ENCODE results near the gene FBLN1.

Gene FBLN1

GRCh38 chr22:45638834-45639746 is 136.4 kb downstream of the FBLN1 start:
- no peak for TF ChIP-seq CTCF (IDR thresholded peaks at IDR 0.05; ENCODE audit: extremely low read depth, insufficient read depth, missing control alignments)
- in situ Hi-C loops (cut with MboI; ENCODE audit: low pct_unique_long_range_greater_than_20kb, low sequenced_read_pairs, unreplicated experiment) = no loop called here
- no peak for DNase-seq (ENCODE audit: low spot score)

GRCh38 chr22:45639747-45640102 is 137.0 kb downstream of the FBLN1 start:
- in situ Hi-C loops (cut with MboI; ENCODE audit: low pct_unique_long_range_greater_than_20kb, low sequenced_read_pairs, unreplicated experiment) = loop anchor here (10.0 kb wide), 1 partner anchor 345 kb away; no protein-coding TSS in a partner anchor
- TF ChIP-seq CTCF (IDR thresholded peaks at IDR 0.05; ENCODE audit: extremely low read depth, insufficient read depth, missing control alignments) = no peak
- DNase-seq (ENCODE audit: low spot score) = no peak

DNA sequence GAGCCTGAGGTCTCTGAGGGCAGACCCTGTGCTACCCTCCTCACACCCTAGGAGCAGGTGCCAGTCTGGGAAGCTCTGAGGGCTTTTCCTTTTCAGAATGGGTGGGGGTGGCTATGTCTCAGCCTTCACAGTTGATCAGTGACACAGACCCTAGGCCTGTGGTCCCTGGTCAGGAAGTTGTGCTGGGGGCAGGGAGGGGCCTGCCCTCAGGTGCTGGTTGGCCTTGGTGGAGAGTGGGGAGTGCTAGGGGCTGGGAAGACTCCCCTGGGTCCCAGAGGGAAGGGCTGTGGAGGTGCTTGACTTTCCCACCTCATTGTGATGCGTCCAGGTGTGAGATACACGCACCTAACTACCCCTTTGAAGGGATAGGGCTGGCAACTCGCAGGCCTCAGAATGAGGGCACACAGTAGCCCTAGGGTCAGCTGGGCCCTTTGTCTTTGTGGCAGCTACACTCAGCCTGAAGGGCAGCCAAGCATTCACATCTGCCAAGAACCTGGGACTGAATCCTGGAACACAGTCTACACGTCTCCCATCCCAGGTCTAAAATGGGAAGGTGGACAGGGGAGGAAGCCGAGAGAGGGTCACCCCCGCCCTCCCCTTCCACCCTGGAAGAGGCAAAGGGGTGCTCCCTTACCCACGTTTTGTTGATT is 137.7 kb downstream of the FBLN1 start:
- no peak for TF ChIP-seq CTCF (IDR thresholded peaks at IDR 0.05; ENCODE audit: extremely low read depth, insufficient read depth, missing control alignments)
- in situ Hi-C loops (cut with MboI; ENCODE audit: low pct_unique_long_range_greater_than_20kb, low sequenced_read_pairs, unreplicated experiment) = loop anchor here (10.0 kb wide), 1 partner anchor 344 kb away; no protein-coding TSS in a partner anchor
- no peak for DNase-seq (ENCODE audit: low spot score)

DNA sequence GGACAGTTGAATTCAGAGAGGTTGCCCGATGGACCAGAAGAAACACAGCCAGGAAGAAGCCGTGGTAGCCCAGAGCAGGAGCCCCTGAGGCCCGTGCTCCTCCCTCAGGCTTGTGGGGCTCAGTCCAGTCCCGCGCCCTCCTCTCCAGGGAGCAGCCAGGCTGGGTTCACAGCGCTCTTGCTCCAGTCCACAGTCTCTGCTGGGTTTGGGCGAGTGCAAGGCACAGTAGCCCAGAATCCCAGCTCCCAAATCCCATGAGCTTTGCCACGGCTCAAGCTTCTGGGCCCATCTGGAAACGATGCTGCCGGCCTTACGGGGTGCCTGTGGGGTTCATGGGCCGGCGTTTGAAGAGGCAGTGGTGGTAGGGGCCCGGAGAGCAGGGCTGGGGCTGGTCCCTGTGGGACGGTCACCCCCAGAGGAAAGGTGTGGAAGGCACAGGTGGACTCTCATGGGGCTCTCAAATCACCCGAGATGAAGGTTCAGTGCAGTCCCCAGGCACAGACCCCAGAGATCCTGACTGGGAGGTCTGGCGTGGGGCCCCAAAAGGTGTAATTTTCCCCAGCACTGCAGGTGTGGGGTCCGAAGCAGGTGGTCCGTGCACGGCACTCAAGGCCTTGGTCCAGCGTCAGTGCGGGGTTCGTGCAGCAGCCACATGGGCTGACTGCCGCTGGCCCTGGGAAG is 138.4 kb downstream of the FBLN1 start:
- DNase-seq (ENCODE audit: low spot score) = no peak
- in situ Hi-C loops (cut with MboI; ENCODE audit: low pct_unique_long_range_greater_than_20kb, low sequenced_read_pairs, unreplicated experiment) = loop anchor here (10.0 kb wide), 1 partner anchor 344 kb away; no protein-coding TSS in a partner anchor
- TF ChIP-seq CTCF (IDR thresholded peaks at IDR 0.05; ENCODE audit: extremely low read depth, insufficient read depth, missing control alignments) = no peak

GRCh38 chr22:45642986-45643385 is 140.3 kb downstream of the FBLN1 start:
- in situ Hi-C loops (cut with MboI; ENCODE audit: low pct_unique_long_range_greater_than_20kb, low sequenced_read_pairs, unreplicated experiment) = loop anchor here (10.0 kb wide), 1 partner anchor 342 kb away; no protein-coding TSS in a partner anchor
- DNase-seq (ENCODE audit: low spot score) = no peak
- no peak for TF ChIP-seq CTCF (IDR thresholded peaks at IDR 0.05; ENCODE audit: extremely low read depth, insufficient read depth, missing control alignments)

GRCh38 chr22:45644714-45645113 is 142.0 kb downstream of the FBLN1 start:
- no peak for DNase-seq (ENCODE audit: low spot score)
- TF ChIP-seq CTCF (IDR thresholded peaks at IDR 0.05; ENCODE audit: extremely low read depth, insufficient read depth, missing control alignments) = no peak
- in situ Hi-C loops (cut with MboI; ENCODE audit: low pct_unique_long_range_greater_than_20kb, low sequenced_read_pairs, unreplicated experiment) = loop anchor here (10.0 kb wide), 1 partner anchor 340 kb away; no protein-coding TSS in a partner anchor
